Stimulated activated CD4-positive, alpha-beta T cell treated with anti-CD3 and anti-CD28 coated beads, Interleukin-1b, Interleukin-23, amount 100 ng/mL, for 4 hours (primary cell): Measurements from ENCODE around the gene PHACTR1.

Experiments
- DNase-seq, 2 donors: peaks; one replicate each; pipeline ENCODE4 v3.0.0-alpha.2; 2020; ENCODE audit warnings: low read depth in 2 of 2

The PHACTR1 gene

GRCh38 chr6:13071550-13072345 is 355.2 kb downstream of the PHACTR1 start:
- DNase-seq: no peak

GRCh38 chr6:13072686-13073347 is 356.2 kb downstream of the PHACTR1 start:
- no peak for DNase-seq

GRCh38 chr6:13074415-13075140 is 358.0 kb downstream of the PHACTR1 start:
- no peak for DNase-seq

GRCh38 chr6:13075141-13075845 is 358.7 kb downstream of the PHACTR1 start:
- no peak for DNase-seq

- DNase-seq: no peak
Measured at GRCh38 chr6:13076575-13076974, 360.0 kb downstream of the PHACTR1 start.

GRCh38 chr6:13077117-13077516 is 360.6 kb downstream of the PHACTR1 start:
- no peak for DNase-seq

GRCh38 chr6:13079096-13079723 is 362.6 kb downstream of the PHACTR1 start:
- DNase-seq: no peak

GRCh38 chr6:13080462-13081188 is 364.1 kb downstream of the PHACTR1 start:
- no peak for DNase-seq

GRCh38 chr6:13081189-13081563 is 364.6 kb downstream of the PHACTR1 start:
- DNase-seq: no peak

GRCh38 chr6:13089296-13089994 is 372.9 kb downstream of the PHACTR1 start:
- no peak for DNase-seq

GRCh38 chr6:13091192-13091591 is 374.6 kb downstream of the PHACTR1 start:
- no peak for DNase-seq

- DNase-seq: no peak
Measured at GRCh38 chr6:13094781-13095425, 378.3 kb downstream of the PHACTR1 start.

- DNase-seq: no peak
Measured at GRCh38 chr6:13096084-13096483, 379.5 kb downstream of the PHACTR1 start.

- DNase-seq: no peak
Measured at GRCh38 chr6:13097454-13097853, 380.9 kb downstream of the PHACTR1 start.

- no peak for DNase-seq
Measured at GRCh38 chr6:13098006-13098405, 381.4 kb downstream of the PHACTR1 start.

- no peak for DNase-seq
Measured at GRCh38 chr6:13098793-13099570, 382.4 kb downstream of the PHACTR1 start.

GRCh38 chr6:13099771-13100170 is 383.2 kb downstream of the PHACTR1 start:
- no peak for DNase-seq

GRCh38 chr6:13101409-13101808 is 384.8 kb downstream of the PHACTR1 start:
- DNase-seq: no peak

GRCh38 chr6:13101985-13102384 is 385.4 kb downstream of the PHACTR1 start:
- no peak for DNase-seq
